ENCODE data around the gene C22orf31.

Gene C22orf31

DNA sequence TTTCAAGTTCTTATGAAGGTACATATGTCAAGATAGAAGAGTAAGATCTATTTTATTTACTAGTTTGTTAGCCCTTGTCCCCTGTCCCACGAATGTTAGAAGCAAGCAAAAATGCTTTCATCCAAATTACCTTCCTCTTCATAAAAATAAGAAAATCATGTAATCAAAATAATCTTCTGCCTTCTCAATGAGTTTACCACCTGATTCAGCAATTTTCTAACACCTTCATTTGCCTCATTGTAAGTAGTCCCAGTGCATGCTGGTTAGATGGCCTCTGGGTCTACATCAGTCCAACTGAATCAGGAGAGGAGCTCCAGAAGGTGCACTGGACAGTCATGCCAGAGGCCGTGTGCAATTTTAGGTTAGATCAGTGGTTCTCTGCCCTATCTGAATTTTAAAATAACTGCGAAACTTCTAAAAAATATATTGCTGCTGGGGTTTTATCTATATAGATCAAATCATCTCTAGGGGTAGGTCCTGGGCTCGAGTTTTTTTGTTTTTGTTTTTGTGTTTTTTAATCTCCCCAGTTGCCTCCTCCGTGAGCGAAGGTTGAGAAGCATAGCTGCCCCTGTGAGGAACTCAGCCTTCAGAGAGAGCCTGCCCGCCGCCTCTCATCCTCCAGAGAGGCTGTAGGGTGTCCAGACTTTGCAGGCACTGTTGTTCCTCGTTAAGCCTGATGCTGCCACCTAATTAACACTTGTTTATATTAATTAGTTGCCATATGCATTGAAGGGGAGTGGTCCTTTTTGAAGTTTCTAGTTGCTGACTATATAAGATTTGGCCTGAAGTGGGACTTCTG lies 32.2 kb downstream of the C22orf31 start:
- no peak for DNase-seq

DNA sequence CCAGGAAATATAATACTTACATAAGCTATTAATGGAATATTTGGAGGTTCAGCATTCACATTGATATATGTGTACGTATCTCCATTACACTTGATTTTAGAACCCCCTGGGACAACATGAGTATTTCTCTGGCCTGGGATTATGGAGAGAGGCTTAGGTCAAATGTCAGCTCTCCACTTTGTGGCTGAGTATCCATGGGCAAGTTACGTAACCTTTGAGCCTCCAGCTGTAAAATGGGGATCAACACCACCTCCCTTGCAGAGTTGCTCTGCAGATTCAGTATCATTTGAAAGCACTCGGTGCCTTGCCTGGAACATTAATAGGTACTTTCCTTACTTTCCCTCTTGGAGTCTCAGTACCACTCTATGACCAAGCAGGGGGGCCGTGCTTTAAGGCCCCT lies 33.2 kb downstream of the C22orf31 start:
- no peak for DNase-seq

DNA sequence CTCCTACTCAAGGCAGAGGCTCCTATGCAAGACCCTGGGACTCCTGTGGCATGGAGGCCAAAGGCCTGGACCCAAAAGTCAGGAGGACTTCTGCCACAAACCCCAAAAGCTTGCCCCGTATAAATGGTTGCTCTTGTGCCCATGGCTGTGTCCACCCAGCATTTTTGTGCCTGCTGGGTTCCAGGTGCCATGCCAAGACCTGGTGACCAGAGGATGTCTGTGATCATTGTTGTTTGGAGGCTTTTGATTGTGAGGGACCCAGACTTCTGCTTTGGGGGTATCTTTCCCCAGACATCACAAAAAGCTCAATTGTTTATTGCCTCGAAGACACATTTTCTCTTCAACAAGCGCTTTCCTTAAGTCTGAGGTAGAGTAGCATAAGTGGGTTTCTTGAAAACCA lies 35.1 kb downstream of the C22orf31 start:
- DNase-seq = no peak

GRCh38 chr22:29023172-29023796 lies 38.3 kb downstream of the C22orf31 start:
- no peak for DNase-seq

DNA sequence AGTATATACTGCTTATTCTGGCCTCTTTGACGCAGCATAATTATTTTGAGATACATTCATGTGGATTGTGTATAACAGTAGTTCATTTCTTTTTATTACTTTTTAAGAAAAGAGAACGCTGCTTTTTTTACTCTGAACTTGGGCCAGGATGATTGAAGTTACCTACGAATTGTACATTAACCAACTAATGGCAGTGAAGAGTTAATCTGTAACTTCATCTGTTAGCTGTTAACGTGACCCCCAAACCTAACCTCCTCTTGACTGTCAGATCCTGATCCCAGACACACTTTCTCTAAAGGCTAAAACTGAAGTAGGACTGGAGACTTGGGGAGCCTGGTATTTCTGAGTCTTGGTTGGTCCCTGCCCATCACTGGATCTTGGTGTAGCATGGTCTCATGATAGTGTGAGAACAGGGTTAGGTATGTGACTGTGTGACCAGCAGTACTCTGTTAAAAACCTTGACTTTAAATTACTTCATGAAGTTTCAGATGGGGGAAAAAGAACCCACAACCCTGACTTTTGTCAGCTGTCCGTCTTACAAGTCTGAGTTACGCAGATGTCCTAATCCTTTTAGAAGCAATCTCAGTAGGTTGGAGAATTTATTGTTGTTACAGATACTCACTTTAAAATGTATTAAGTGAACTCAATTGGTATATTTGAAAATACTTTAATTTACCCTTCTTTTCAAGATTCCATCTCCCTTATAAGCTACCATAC lies 39.4 kb downstream of the C22orf31 start:
- peak; percentile 45 for DNase-seq

DNA sequence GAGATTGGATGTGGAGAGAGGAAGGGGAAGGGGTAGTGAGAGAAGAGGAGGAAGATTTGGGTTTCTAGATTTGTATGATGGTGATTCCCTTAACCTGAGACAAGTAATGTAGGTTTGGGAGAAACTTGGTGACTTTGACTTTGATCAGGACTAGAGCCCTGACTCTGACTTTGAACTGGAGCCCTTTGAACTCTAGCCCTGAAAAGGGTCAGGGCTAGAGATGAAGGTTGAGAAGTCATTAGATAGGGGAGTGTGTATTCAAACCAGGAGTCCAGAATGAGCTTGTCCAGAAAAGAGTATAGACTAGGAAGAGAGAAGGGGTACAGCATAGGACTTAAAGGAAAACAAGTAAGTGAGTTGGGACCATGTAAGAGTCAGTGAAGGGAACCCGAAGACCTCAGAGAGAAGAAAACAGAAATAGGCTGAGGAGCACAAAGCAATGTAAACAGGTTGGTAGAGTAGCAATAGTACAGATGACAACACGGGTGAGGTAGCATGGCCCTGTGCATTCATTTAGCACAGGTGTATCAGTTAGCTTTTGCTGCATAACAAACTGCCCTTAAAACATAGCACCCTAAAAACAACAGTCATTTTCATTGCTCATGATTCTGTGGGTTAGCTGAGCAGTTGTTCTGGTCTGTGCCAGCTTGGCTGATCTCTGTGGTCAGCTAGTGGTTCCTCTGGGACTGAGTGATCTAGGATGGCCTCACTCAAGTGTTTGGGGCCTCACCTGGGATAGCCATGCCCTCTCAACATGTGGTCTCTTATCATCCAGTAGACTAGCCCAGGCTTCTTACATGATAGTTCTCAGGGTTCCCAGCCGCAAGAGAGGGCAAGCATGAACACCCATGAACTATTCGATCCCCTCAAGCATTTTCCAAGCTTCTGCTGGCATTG lies 43.1 kb downstream of the C22orf31 start:
- DNase-seq = no peak

DNA sequence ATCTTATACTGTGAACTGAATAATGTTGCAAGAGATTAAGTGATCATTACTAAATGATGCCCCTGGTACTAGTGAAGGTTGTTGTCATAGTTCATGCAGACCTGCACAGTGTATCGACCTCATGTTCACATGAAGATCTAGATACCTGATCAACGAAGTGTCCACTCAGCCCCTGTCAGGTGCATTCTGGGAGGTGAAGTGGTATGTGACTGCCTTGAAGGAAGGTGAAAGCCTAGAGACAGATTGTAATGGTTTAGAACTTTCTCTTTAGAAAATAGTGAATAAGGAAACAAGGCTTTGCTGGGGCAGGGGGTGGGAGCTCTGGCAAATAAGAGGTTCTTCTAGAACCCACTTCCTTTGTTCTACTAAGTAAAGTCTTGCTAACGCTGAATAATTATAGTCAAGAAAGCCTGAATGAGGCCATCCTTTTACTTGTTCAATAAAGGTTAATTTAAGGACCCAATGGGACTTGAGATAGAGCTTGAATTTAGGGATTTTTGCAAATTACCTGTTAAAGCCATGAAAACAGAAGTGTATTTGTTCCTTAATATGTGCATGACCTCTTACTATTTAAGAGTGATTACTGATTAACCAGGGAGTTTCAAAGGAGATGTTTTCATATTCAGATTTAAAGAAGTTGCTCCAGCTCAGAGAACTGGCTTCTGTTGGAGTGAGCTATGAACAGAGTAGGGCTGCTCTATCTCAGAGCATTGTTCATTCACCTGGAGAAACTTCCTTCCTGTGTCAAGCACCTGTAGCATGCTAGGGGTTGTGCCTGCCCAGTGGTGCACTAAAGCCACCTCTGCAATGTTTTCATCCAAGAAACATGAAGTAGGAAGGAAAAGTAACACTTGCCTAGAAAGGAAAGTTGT lies 45.3 kb downstream of the C22orf31 start:
- DNase-seq = no peak

DNA sequence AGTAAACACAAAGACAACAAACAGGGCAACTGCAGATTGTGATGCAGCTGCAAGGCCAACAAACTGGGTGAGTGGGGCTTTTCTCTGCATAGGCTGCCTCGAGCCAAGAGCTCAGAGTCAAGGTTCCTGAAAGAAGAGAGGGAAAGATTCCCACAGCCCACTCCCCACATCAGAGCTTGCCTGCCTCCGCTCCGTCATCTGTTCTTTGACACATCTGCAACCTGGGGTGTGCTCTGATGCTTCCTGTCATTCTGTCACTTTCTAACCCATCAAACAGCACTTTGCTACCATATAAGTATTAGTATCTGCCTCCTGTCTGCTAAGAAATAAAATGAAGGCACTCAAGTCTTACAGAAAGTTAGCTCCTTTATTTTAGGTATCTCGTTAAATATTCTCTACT lies 46.9 kb downstream of the C22orf31 start:
- no peak for DNase-seq

DNA sequence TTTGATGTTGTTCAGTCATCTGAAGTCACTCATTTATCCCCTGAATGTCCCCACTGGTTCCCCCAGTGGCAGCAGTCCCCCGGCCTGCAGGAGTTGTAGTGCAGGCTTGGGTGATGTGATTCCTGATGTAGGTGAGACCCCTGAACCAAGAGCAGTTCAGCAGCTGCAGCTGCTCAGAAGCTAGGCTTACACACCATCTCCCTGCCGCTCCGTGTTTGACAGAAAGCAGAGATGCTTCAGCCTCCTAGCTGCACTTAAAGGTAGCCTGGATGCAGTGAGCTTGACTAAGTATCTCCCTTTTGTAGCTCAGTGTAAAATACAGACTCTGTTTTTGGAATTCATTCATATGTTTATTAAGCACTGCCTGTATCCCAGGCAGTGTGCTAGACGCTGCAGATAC lies 47.3 kb downstream of the C22orf31 start:
- DNase-seq = no peak

- no peak for DNase-seq
These were observed 48.7 kb downstream of the C22orf31 start for GRCh38 chr22:29012952-29013351.

DNA sequence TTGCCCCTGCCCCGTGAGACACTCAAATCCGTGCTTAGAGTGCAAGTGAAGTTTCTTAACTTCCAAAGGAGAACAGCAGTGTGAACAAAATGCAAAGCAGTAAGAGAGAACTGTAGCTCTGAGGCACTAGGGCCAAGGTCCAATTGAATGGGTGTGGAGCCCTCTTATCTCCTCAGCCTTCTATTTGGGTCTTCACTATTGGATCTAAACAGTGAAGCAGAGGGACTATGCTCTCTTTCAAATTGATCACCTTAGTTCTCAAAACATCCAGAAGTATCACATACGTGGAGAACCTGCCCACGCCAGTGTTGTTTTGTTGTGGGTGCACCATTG lies 49.6 kb downstream of the C22orf31 start:
- DNase-seq = no peak

DNA sequence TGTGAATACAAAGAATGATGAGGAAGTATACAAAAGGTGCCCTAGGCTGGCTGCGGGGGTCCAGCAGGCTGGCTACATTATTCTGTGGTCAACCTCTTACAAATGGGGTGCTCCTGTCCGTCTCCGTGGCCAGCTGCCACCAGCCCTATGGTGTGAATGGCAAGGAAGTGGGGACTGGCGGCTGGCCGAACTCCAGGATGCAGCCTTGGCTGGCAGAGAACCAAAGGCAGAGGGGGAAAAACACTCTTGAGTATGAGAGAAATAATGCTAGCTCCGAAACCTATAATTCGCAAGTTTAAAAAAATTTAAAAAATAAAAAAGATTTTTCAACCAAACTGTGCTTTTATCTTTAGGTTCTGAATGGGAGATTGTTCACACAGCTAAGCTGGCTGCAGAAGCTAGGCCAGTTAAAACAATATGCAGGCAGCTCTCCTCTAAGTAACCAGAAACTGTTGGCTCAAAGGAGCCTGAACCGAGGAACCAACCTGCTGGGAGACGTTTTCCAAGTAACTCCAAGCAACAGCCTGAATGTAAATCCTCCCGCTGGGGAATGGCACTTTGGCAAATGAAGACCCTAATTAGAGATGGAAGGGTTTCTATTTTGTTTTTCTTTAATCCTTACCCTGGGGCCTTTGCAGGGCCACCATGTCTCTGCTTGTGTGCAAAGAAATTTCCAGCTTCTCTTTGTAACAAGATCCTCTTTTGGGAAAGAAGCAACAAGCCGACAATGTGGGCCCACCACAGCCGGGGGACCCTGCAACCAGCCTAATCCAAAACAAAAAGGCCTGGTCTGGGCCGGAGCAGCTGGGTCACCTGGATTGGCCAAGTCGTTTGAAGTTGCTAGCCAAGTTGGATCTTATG lies 50.2 kb downstream of the C22orf31 start:
- DNase-seq = no peak

- DNase-seq = no peak
These were observed 52.5 kb downstream of the C22orf31 start for GRCh38 chr22:29009148-29009547.
